Fibroblast of lung (primary cell): Measurements from ENCODE around the gene SORCS2.

ENCODE experiments used
- CTCF ChIP-seq, 2 donors: IDR thresholded peaks in 1 of 2; conservative IDR thresholded peaks in 1 of 2; 1 replicate in 1 of 2; 2 replicates in 1 of 2; pipeline ENCODE4 v1.5.1; 2011 to 2012; ENCODE audit warnings: low read length in 2 of 2, control low read depth in 1 of 2, inconsistent platforms in 1 of 2, low read depth in 1 of 2, mild to moderate bottlenecking in 1 of 2
- EZH2 ChIP-seq: IDR thresholded peaks from 2 replicates; pipeline ENCODE4 v1.5.1; 2012; ENCODE audit warnings: low read length, control low read depth, mild to moderate bottlenecking; ENCODE audit errors: missing control alignments

- no peak for TF ChIP-seq CTCF (conservative IDR thresholded peaks at IDR 0.05 in 1 of 2, IDR thresholded peaks at IDR 0.05 in 1 of 2; ENCODE audit: low read depth in 1 of 2, low read length in 2 of 2)
- TF ChIP-seq EZH2: no peak
Observed at GRCh38 chr4:7253341-7253700, 61.0 kb downstream of the SORCS2 start.
